Hematopoietic multipotent progenitor cell treated with erythropoietin and hydrocortisone succinate and interleukin-3 and kit ligand, for 15 days (in vitro differentiated cells): ENCODE measurements around the gene FRMD1.

Experiments used
- DNase-seq: peaks from one replicate; pipeline ENCODE4 v3.0.0-alpha.2; 2015; ENCODE audit warnings: low spot score

The FRMD1 gene

DNA sequence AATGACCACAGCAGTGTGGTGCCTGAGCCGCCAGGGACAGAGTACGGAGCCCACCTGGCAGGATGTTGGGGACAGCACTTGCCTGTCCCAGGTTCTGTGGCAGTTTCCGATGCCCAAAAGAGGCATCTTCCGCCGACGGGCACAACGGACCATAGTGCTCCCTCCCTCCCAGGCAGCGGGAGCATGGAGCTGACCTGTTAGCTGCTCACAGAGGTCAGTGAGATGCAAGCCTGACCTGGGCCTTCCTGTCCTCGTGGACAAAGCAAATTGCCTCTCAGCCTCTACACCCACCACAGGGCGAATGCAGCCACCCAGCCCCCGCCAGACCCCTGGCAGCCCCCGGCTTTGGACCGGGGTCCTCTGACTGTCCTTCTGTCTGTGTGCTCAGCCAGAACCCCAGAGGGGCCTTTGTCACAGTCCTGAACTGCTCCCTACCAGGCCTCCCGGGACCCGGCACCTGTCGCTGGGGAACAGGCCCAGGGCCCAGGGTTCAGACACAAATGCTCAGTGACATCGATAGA lies 16.2 kb upstream of the FRMD1 start:
- no peak for DNase-seq

DNA sequence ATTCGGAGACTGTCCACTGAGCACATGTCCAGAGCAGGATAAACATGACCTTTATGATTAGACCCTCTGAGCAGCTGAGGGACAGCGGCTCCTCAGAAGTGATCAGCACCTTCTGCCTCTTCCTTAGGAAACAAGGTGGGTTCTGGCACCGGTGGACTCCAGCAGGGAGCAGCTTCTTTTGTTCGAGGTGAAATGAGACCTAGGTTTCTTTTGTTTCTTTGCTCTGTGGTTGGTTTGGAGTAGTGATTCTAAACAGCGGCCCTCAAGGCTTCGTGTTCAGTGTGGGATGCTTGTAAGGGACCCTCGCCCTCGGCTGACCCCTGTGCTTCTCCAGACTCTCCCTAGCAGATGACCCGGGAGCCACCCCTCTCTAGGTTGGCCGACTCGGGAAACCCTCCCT lies 14.6 kb upstream of the FRMD1 start:
- DNase-seq: no peak

DNA sequence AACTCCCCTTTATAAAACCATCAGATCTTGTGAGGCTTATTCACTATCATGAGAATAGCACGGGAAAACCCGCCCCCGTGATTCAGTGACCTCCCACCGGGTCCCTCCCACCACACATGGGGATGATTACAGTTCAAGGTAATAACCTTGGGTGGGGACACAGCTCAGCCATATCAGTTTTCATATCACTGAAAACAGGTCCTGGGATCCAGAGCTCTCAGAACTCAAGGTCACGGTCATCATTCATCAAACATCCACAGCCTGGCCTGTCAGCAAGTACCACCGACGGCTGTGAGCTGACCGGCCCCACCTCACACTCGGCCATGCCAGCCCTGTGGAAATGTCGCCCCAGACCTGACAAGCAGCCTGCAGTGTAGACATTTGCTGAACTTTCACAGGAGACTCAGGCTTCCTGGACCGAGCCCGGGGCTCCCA lies 14.1 kb upstream of the FRMD1 start:
- DNase-seq: no peak

DNA sequence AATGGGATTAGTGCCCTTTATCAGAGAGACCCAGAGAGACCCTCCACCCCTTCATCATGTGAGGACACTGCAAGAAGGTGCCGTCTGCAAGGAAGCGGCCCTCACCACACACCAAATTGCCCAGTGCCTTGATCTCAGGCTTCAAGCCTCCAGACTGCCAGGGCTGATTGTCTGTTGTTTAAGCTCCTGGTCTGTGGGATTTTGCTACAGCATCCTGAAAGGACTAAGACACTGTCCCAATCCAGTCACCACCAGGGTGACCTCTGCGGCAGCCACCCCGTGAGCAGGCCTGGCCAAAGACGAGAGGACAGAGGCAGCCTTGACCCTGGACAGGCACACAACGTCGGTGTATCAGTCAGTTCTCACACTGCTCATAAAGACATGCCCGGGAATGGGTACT lies 13.5 kb upstream of the FRMD1 start:
- DNase-seq: no peak

DNA sequence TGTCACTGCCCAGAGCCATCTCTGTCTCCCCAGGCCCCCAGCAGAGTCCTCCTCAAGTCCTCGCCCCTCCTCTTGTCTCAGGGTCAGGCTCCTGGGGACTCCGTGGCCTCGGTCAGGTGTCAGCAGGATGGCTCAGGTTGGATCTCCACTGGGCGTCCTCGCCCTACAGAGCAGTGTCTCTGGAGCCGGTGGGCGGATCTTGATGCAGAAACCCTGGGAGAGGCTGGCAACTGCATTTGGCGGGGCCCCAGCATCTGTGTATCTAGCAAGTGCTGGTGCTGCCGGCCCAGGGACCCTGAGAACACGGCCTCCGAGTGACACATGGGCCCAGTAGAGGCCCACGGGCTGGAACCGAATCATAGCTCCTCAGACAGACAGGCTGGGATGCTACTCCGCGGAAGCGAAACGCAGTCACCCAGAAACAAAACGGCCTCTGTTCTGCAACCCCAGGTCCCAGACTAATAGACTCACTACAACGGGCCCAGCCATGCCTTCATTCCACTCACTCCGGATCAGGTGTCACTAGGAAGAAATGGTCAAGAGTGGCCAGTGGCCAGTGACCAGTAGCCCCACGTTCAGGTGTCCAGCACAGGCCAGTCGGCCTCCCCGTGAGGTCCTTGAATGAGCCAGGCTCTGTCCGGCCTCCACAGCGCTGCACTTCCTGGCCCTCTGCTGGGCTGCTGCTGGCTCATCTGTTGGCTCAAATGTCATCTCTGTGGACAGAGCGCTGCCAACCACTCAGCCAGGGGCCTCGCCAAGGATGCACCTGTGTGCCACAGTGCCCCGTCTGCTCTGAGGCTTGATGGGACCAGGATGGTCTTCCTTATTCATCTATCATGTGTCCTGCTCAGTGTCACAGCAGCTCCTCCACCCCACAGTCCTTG lies 12.6 kb upstream of the FRMD1 start:
- no peak for DNase-seq

DNA sequence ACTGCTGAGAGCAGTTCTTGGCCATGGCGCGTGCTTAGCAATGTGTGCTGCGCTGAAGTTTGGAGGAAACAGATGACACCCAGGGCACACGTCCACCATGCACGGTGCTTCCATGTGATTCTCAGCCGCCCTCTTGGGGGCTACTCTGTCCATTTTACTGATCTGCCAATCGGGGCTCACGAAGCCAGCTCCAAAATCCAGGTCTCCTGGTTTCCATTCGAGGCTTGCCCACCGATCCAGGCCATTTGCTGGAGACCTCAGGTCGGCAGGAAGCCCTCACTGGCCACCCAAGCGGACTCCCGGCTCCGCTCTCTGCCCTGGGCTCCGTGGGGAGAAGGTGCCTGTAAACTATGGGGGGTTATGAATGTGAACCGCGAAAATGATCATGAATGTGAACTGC lies 11.7 kb upstream of the FRMD1 start:
- DNase-seq: no peak

DNA sequence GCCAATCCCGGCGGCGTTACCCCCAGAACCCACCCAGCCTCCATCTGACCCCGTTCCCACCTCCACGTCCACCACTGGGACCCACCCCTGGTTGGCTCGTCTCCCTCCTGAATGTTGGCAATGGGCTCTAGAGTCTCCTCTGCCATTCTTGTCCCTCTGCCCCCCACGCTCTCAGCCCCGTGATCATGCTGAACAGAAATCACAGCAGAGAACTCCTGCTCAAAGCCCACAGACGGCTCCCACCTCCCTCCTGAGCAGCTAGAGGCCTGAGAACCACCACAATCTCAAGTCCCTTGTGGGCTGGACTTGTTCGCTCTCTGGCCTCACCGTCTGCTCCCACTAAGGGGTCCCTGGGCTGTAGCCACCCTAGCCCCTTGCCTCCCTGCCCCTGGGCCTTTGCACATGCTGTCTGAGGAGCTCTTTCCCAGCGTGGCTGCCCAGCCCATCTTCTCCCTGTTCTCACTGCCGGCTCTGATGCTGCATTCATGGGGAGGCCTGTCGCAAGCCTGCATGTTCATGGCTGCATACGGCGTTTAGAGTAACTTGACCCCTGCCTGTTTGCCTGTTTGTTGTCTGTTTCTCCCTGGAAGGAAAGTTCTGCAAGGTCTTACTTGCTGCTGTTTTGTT lies 11.2 kb upstream of the FRMD1 start:
- no peak for DNase-seq

DNA sequence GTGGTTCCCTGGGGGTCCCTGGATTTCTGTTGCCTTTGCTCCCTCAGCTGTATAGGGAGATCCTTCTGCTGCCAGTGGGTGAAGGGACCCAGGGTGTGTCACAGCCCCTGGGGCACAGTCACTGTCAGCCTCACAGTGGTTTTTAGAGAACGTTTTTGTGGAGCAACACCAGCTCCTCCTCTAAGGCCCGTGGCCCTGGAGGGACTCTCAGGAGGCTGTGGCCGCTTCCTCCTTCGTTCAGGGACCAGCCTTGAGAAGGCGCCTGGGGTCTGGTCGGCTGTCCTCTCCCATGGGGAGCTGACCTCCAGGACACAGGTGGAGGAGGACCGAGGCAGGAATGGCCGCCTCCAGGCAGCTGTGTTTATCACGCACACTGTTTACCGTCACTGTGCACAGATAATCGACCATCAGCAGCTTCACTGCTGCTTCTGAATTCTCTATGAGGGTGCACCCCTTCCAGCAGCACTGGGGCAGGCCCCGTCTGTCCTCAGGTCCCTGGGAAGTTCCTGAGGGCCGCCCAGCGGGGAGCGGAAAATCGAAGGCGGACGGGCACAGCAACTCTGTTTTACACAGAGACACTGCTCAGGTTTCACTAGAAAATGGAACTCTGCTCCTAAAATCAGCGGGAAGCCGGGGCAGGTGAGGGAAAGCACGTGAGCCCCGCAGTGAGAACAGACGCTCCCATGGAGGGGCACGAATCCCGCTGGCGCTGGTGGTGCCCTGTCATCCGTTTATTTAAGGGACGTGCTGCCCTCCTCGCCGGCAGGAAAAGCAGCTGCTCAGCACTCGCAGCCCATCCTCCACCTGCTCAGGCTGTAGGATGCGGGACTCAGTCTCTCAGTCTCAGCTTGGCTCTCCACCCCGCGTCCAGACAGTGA lies 10.4 kb upstream of the FRMD1 start:
- DNase-seq: no peak

DNA sequence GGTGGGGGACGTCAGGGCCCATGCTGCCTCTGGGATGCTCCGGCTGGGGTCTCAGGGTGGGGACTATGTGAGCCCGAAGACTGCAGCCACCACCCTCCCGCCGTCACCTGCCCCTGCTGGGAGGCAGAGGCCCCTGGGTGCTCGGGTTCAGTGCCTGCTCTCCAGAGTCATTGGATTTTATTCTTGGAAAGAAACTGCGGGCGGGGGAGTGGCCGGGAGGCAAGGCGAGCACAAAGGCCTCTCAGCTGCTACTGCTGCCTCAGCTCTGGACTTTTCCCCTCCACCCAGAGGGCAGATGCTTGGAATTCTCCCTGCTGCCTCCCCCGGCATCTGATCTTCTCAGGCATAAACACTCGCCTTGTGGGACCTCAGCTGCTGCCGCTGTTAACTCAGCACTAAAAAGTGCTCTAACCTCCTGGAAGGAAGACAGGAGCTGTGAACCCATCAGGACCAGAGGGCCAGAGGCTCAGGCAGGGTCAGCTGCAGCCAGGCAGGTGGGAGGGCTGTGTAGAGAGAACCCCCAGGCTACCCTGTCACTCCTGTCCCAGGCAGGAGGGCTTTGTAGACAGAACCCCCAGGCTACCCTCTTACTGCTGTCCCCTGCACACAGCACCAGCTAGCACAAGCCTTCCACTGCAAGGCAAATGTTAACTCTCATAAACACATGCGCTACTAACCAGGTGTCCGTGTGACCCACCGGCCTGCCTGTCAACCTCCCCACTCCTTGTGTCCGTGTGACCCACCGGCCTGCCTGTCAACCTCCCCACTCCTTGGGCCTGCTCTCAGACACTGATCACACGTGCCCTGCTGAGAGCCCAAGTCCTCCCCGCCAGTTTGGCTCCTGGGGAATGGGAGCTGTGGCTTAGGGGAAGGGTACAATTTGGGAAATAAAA lies 9.4 kb upstream of the FRMD1 start:
- DNase-seq: no peak

DNA sequence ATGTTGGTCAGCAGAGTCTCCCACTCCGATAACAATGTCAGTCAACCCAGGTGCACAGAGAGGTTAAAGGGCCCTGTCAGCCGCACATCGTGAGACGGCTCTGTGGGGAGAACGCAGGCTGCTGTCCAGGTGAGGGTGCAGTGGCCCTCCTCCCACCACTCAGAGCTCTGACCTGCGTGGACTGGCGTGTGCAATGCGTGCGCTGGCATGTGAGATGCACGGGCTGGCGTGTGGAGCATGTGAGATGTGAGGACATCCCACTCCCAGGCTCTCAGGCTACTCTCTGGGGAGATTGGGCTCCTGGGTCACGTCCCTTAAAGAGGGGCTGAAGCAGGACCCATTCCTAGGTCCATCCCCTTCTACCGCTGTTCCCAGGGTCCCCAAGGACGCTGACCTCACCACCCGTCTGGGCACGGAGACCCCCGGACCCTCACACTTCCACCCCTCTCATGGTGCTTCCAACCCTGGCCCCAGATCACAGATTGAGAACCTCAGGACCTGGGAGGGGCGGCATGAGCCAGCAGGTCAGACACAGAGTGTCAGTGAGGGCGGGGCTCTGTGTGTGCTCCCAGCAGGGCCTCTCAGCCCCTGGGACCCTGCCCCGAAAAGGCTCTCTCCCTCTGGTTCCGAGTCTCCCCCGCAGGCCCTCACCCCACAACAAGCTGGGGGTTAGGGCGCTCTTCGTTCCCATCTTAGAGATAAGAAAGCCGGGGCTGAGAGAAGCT lies 8.6 kb upstream of the FRMD1 start:
- no peak for DNase-seq

DNA sequence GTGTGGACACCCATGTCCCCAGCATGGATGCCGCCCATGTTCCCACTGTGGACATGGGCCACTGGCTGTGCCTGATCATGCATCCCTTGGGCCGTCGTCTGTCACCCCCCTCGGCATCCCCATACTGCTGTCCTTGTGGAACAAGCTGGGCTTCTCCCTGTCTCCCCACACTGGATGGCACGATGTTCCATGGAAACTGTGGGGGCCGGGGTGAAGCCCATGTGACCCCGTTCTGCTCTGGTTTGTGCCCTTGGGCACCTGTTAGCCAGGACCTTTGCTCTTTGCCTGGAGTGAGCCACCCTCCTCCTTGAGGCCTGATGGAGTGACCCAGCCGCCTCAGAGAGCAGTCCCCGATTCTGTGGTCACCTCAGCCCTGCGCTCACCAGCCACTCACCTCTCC lies 7.6 kb upstream of the FRMD1 start:
- no peak for DNase-seq

DNA sequence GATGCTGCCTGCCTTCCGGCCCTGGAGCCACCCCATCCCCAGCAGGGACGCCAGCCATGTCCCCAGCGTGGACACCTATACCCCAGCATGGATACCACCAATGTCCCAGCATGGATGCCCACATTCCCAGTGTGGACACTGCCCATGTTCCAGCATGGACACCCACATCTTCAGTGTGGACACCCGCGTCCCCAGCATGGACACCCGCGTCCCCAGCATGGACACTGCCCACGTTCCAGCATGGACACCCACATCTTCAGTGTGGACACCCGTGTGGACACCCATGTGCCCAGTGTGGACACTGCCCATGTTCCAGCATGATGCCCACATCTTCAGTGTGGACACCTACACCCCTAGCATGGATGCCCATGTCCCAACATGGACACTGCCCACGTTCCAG lies 7.1 kb upstream of the FRMD1 start:
- no peak for DNase-seq

DNA sequence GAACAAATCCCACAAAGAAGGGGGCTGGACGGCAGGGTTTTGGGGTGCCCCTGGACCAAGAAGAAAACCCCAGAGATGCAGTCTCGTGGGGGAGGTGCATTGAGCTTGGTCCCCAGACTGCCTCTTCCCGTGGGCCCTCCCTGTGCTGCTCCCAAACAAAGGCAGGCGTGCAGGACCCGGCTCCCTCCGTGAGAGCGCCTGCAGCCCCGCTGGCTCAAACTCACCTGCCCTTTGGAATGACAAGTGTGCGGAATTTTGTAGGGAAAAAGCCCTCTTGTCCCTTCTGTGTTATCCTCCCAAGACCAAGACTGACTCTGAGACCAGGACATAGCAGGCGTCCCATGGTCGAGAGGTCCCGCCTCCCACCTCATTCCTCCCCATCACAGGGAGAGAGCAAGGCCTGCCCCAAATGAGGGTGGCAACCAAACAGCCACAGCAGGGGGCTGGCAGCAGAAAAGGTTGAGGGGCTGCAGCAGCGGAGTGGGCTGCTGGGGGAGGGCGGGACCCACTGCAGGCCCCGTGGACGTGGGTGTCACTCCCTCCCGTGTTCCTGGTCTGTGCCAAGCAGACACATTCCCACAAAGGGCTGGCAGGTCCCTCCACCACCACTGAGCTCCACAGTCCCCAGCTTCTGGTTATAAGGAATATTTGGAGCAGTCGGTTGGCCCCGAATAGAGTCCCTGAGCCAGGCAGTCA lies 5.6 kb upstream of the FRMD1 start:
- no peak for DNase-seq

DNA sequence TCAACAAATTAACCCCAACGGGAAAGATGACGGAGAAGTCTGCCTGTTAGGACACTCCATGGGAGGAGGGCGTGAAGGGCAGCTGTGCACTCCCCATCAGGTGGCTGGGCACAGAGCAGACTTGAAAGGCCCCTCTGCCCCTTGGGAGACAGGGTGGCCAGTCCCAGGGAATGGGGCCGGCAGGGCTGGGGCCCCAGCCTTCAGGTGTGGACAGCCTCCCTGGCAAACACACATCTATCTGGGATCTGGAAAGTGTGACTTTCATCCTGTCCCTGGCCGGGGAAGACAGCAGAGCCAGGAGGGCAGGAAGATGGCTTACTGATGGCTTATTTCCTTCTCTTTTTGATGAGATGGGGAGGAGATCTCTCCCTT lies 4.5 kb upstream of the FRMD1 start:
- no peak for DNase-seq

DNA sequence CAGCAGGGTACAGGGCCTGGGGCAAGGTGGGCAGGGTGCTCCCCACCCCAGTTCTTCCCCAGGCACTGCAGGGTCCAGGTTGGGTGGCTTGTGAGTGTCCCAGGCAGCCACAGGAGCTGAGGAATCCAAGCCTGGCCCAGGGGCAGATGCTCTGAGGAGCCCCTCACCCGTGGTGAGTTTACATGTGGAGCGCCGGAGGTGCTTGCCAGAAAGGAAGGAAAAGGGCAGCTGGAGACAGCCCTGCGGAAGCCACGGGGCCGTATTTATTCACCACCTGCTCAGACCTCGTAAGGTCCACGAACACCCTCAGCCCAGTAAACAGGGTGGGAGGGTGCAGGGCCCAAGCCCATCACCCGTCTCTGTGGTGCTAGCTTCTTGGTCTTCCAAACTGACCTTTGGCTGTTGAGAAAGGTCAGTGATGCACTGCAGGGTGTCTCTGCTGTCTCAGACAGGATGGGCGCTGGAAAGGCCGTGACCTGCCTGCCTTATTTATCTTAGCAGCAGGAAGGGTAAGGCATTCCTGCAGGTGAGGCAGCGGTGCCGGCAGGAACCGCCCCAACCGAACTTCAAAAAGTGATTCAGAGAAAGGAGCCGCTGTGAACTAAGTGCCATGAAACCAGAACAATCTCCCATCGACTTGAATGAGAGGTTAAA lies 4.0 kb upstream of the FRMD1 start:
- DNase-seq: no peak

DNA sequence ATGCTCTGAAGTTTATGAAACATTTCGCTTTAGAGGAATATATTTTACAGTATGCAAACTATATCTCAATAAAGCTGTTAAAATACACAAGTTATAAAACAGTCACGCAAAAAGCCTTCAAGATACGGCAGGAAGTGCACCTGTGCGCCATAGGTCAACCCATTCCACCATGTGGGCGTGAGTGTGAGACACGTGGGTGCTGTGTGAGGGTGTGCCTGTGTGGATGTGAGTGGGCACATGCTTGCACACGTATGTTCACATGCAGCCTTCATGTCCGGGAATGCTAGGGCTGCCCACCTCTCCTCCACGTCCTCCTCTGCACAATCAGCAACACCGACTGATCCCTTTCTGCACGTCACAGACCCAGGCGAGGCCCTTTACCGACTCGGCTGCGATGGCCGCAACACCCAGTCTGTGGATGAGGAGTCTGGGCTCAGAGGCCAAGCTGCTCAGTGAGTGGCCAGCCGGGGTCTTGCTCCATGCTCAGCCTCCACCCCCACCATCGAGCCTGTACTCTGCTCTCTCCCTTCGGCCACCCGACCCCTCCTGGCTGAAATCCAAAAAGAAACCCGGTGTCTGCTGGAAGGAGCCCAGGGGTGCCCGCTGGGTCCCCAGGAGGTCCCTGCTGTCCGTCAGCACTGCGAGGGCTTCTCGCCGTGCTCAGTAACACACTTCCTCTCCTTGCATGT lies 3.0 kb upstream of the FRMD1 start:
- DNase-seq: no peak

DNA sequence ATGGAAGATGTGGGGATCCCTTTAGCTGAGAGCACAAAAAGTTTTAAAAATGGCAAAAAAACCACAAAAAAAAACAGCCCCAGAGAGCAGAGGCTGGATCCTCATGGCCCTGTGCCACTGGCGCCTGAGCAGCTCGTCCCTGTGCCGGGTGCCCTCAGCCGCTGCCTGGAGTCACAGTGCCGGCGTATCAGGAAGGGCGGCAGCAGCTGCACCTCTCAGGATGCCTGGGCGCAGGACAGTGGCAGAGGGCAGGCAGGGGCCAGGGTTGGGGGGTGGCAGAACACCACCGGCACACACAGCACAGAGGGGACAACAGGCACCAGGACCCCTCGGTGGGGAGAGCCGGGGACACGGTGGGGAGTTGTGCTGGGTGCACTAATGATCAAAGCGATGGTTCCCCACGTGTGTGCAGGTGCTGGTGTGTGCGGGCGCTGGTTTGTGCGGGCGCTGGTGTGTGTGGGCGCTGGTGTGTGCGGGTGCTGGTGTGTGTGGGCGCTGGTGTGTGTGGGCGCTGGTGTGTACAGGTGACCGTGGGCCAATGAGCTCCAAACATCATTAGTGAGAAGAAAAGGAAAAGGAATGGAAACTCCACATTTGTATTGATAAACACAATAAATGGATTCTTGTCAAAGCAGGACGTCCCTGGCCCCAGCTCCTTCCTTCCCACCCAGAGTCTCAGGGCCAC lies 1.5 kb upstream of the FRMD1 start:
- no peak for DNase-seq

DNA sequence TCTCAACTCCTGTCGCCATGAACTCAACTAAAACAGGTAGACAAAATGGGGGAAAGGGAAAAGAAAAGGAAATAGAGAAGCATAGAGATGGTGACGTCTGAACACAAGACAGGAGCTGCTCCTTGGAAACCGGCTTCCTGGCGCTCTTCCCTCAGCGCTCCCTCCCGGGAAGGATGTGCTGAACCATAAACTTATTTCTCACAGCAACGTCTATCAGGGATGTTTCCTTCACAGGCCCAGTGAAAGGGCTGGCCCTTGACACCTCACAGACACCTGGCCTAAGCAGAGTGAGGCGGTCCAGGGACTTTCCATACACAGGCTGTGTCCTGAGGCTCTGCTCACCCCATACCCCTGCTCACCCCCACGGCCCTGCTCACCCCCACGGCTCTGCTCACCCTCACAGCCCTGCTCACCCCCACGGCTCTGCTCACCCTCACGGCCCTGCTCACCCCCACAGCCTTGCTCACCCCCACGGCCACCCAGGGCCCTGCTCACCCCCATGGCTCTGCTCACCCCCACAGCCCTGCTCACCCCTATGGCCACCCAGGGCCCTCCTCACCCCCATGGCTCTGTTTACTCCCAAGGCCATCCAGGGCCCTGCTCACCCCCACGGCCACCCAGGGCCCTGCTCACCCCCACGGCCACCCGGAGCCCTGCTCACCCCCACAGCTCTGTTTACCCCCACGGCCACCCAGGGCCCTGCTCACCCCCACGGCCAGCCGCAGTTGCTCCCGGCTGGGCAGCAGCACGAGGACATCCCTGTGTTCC lies 653 bp downstream of the FRMD1 start:
- no peak for DNase-seq
